ENCODE results near the gene DHX9. TPM values are rescaled to one million over a fixed set of nuclear protein-coding genes. Genes with fewer than 3 reads are reported as not detected.
A peak's percentile ranks its signal among the peaks of the same experiment; 100 is the strongest.

The DHX9 gene
- total and polyA plus RNA-seq, 9 of the 15 experiments (the other 6 are each of a cell fraction or from before 2014, with no cell fraction given), result 100 to 409 (median 294) TPM

DNA sequence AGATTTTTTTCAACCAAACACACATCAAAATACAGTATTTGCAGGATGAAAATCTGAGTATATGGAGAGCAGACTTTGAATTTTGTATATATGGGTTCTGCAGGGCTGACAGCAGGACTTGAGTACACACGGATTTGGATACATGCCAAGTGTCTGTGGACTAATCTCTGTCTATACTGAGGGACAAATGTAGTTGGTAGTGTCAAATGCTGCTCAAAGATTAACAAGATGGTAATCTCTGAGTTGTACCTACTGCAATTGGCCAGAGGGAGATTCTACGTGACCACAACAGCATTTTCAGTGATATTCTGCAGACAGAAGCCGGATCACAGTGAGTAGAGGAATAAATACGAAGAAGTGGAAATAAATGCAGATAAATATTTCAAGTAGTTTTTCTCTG lies 70.4 kb downstream of the DHX9 start:
- H3K27me3 ChIP-seq (ENCODE audit: control insufficient read depth in 2 of 2, insufficient read depth in 2 of 2, low read length in 2 of 2), result peaks cover 0 to 2% of the 10 kb centered on the region in 2 experiments; a peak in 1 of 5 replicates
- ChIA-PET POLR2A (no interaction called here), CTCF (ENCODE audit: low intra/inter-chr PET ratio) (no interaction called here)
- no peak overlapping the region for H3K4me3 ChIP-seq
- H3K4me2 ChIP-seq (ENCODE audit: insufficient read depth, low read length), result no peak overlapping the region
- H2AFZ ChIP-seq (ENCODE audit: low read depth, low read length), result no peak overlapping the region
- H3K36me3 ChIP-seq (ENCODE audit: control insufficient read depth, insufficient read depth, low read length), result no peaks in the 10 kb centered on the region
- H4K20me1 ChIP-seq (replicated peaks; ENCODE audit: control insufficient read depth, insufficient read depth, low read length), result no peaks in the 10 kb centered on the region
- no TSS peak for BruUV-seq (replicated peaks)
- no peak overlapping the region for H3K27ac ChIP-seq (ENCODE audit: extremely low read depth, low read depth, low read length)
- H3K9me1 ChIP-seq (ENCODE audit: control insufficient read depth, insufficient read depth, low read length), result no peaks in the 10 kb centered on the region
- in situ Hi-C loops (cut with MboI) (no loop called here), intact Hi-C loops (cut with micrococcal nuclease) (no loop called here)
- ATAC-seq (no peak), FAIRE-seq (no peak), DNase-seq (ENCODE audit: extremely low read depth in 1 of 4, low spot score in 3 of 4) (peak in 1 of 4 experiments; percentile 41)
- 1% methylated on average over 4 of the region's 4 CpGs for WGBS (ENCODE audit: insufficient coverage, low coverage, missing lambda C conversion rate)
- no peaks in the 10 kb centered on the region for H3K4me1 ChIP-seq (replicated peaks in 1 of 2; ENCODE audit: control insufficient read depth in 2 of 2, insufficient read depth in 2 of 2, low read length in 2 of 2)
- H3K79me2 ChIP-seq (ENCODE audit: control insufficient read depth, insufficient read depth, low read length), result no peaks in the 10 kb centered on the region
- no peak overlapping the region for H3K9ac ChIP-seq (ENCODE audit: insufficient read depth in 1 of 2, low read depth in 2 of 2, low read length in 2 of 2)
- H3K9me3 ChIP-seq (replicated peaks; ENCODE audit: control insufficient read depth, insufficient read depth, low read depth, low read length), result peaks cover 3% of the 10 kb centered on the region; the same call in 1 of the 2 replicates
- TF ChIP-seq ZNF586 (CRISPR knock-in tag; conservative IDR thresholded peaks at IDR 0.05) (no peak), MEIS2 (IDR thresholded peaks at IDR 0.05; ENCODE audit: partially characterized antibody) (peak; percentile 15), NFIC (IDR thresholded peaks at IDR 0.05) (peak; percentile 85), MEF2D (tag; conservative IDR thresholded peaks at IDR 0.05; ENCODE audit: low read depth) (no peak), HNRNPL (IDR thresholded peaks at IDR 0.05; ENCODE audit: low read depth, low read length) (no peak), BRCA1 (IDR thresholded peaks at IDR 0.05) (no peak), BRCA1 (CRISPR knock-in tag; IDR thresholded peaks at IDR 0.05) (no peak), C11orf30 (IDR thresholded peaks at IDR 0.05; ENCODE audit: low read depth) (no peak), ZNF395 (CRISPR knock-in tag; IDR thresholded peaks at IDR 0.05) (no peak), RCOR1 (IDR thresholded peaks at IDR 0.05; ENCODE audit: borderline replicate concordance in 1 of 2, low read depth in 2 of 2, low read length in 2 of 2) (0 out of 4 replicates have a peak, but pooled peaks of 1 of the 2 experiments have one; percentile 8)
- TF ChIP-seq, protein P1, sequence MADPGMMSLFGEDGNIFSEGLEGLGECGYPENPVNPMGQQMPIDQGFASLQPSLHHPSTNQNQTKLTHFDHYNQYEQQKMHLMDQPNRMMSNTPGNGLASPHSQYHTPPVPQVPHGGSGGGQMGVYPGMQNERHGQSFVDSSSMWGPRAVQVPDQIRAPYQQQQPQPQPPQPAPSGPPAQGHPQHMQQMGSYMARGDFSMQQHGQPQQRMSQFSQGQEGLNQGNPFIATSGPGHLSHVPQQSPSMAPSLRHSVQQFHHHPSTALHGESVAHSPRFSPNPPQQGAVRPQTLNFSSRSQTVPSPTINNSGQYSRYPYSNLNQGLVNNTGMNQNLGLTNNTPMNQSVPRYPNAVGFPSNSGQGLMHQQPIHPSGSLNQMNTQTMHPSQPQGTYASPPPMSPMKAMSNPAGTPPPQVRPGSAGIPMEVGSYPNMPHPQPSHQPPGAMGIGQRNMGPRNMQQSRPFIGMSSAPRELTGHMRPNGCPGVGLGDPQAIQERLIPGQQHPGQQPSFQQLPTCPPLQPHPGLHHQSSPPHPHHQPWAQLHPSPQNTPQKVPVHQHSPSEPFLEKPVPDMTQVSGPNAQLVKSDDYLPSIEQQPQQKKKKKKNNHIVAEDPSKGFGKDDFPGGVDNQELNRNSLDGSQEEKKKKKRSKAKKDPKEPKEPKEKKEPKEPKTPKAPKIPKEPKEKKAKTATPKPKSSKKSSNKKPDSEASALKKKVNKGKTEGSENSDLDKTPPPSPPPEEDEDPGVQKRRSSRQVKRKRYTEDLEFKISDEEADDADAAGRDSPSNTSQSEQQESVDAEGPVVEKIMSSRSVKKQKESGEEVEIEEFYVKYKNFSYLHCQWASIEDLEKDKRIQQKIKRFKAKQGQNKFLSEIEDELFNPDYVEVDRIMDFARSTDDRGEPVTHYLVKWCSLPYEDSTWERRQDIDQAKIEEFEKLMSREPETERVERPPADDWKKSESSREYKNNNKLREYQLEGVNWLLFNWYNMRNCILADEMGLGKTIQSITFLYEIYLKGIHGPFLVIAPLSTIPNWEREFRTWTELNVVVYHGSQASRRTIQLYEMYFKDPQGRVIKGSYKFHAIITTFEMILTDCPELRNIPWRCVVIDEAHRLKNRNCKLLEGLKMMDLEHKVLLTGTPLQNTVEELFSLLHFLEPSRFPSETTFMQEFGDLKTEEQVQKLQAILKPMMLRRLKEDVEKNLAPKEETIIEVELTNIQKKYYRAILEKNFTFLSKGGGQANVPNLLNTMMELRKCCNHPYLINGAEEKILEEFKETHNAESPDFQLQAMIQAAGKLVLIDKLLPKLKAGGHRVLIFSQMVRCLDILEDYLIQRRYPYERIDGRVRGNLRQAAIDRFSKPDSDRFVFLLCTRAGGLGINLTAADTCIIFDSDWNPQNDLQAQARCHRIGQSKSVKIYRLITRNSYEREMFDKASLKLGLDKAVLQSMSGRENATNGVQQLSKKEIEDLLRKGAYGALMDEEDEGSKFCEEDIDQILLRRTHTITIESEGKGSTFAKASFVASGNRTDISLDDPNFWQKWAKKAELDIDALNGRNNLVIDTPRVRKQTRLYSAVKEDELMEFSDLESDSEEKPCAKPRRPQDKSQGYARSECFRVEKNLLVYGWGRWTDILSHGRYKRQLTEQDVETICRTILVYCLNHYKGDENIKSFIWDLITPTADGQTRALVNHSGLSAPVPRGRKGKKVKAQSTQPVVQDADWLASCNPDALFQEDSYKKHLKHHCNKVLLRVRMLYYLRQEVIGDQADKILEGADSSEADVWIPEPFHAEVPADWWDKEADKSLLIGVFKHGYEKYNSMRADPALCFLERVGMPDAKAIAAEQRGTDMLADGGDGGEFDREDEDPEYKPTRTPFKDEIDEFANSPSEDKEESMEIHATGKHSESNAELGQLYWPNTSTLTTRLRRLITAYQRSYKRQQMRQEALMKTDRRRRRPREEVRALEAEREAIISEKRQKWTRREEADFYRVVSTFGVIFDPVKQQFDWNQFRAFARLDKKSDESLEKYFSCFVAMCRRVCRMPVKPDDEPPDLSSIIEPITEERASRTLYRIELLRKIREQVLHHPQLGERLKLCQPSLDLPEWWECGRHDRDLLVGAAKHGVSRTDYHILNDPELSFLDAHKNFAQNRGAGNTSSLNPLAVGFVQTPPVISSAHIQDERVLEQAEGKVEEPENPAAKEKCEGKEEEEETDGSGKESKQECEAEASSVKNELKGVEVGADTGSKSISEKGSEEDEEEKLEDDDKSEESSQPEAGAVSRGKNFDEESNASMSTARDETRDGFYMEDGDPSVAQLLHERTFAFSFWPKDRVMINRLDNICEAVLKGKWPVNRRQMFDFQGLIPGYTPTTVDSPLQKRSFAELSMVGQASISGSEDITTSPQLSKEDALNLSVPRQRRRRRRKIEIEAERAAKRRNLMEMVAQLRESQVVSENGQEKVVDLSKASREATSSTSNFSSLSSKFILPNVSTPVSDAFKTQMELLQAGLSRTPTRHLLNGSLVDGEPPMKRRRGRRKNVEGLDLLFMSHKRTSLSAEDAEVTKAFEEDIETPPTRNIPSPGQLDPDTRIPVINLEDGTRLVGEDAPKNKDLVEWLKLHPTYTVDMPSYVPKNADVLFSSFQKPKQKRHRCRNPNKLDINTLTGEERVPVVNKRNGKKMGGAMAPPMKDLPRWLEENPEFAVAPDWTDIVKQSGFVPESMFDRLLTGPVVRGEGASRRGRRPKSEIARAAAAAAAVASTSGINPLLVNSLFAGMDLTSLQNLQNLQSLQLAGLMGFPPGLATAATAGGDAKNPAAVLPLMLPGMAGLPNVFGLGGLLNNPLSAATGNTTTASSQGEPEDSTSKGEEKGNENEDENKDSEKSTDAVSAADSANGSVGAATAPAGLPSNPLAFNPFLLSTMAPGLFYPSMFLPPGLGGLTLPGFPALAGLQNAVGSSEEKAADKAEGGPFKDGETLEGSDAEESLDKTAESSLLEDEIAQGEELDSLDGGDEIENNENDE (IDR thresholded peaks at IDR 0.05; ENCODE audit: low read depth, low read length), result no peak

Data from K562 (cell line).